Keratinocyte (primary cell): ENCODE measurements around the gene GTF3C1. TPM values are rescaled to one million over a fixed set of nuclear protein-coding genes. Genes with fewer than 3 reads are reported as not detected.

Source experiments
- DNase-seq: peaks from one replicate; pipeline ENCODE4 v3.0.0-alpha.2; 2011; ENCODE audit warnings: low read depth, missing footprints, low spot score
- FAIRE-seq: peaks from 2 replicates; lab custom pipeline; 2011; peaks lifted over from hg19 to GRCh38; lab: Jason Lieb, UNC
- H2AFZ ChIP-seq: 2 replicates; pipeline ENCODE4 v1.6.0; 2012; ENCODE audit warnings: low read length, control low read depth, inconsistent platforms; ENCODE audit not compliant: control insufficient read depth
- H3K27ac ChIP-seq: 2 replicates; pipeline ENCODE4 v1.5.1; 2011; ENCODE audit warnings: low read length; ENCODE audit not compliant: control insufficient read depth, insufficient read depth
- H3K27me3 ChIP-seq: 3 replicates; pipeline ENCODE4 v1.6.0; 2011; ENCODE audit warnings: low read length; ENCODE audit not compliant: control insufficient read depth, insufficient read depth; ENCODE audit errors: extremely low read depth
- H3K36me3 ChIP-seq, 2 experiments: 2 replicates in 1 of 2; 3 replicates in 1 of 2; pipeline ENCODE4 v1.5.1; 2011; ENCODE audit warnings: low read length in 2 of 2, mild to moderate bottlenecking in 1 of 2; ENCODE audit not compliant: control insufficient read depth in 2 of 2, insufficient read depth in 2 of 2; ENCODE audit errors: extremely low read depth in 1 of 2
- H3K4me1 ChIP-seq: 3 replicates; pipeline ENCODE4 v1.5.1; 2011; ENCODE audit warnings: low read length; ENCODE audit not compliant: control insufficient read depth, insufficient read depth; ENCODE audit errors: extremely low read depth
- H3K4me2 ChIP-seq: 3 replicates; pipeline ENCODE4 v1.6.0; 2011; ENCODE audit warnings: low read depth, low read length; ENCODE audit not compliant: control insufficient read depth, insufficient read depth; ENCODE audit errors: extremely low read depth
- H3K4me3 ChIP-seq, 3 experiments: fragments of 200-600 bp in 1 of 3; sonication (generic) in 1 of 3; 2 replicates in 2 of 3; 3 replicates in 1 of 3; pipeline ENCODE4 v1.5.1; 2011 to 2016; ENCODE audit warnings: low read length in 3 of 3, mild to moderate bottlenecking in 3 of 3, control low read depth in 2 of 3, inconsistent platforms in 1 of 3, low read depth in 1 of 3, mixed read lengths in 1 of 3, mixed run types in 1 of 3, moderate library complexity in 1 of 3; ENCODE audit not compliant: control insufficient read depth in 2 of 3, insufficient read depth in 2 of 3; ENCODE audit errors: extremely low read depth in 1 of 3
- H3K79me2 ChIP-seq: 2 replicates; pipeline ENCODE4 v1.6.0; 2012; ENCODE audit warnings: low read length; ENCODE audit not compliant: control insufficient read depth, insufficient read depth
- H3K9ac ChIP-seq: 3 replicates; pipeline ENCODE4 v1.6.0; 2011; ENCODE audit warnings: low read length; ENCODE audit not compliant: control insufficient read depth, insufficient read depth; ENCODE audit errors: extremely low read depth
- H3K9me1 ChIP-seq: 3 replicates; pipeline ENCODE4 v1.6.0; 2011; ENCODE audit warnings: low read length; ENCODE audit not compliant: control insufficient read depth, insufficient read depth; ENCODE audit errors: extremely low read depth
- H3K9me3 ChIP-seq: 2 replicates; pipeline ENCODE4 v1.5.1; 2012; ENCODE audit warnings: low read depth, low read length; ENCODE audit not compliant: control insufficient read depth
- H4K20me1 ChIP-seq: 3 replicates; pipeline ENCODE4 v1.6.0; 2011; ENCODE audit warnings: low read length; ENCODE audit not compliant: control insufficient read depth, insufficient read depth; ENCODE audit errors: extremely low read depth
- CTCF ChIP-seq, 3 experiments: IDR thresholded peaks in 1 of 3; conservative IDR thresholded peaks in 1 of 3; optimal IDR thresholded peaks in 1 of 3; 2 replicates in 2 of 3; 3 replicates in 1 of 3; pipeline versions ENCODE3 to v1.5.1; 2011; ENCODE audit warnings: low read length in 3 of 3, mild to moderate bottlenecking in 3 of 3, moderate library complexity in 2 of 3, control low read depth in 1 of 3, inconsistent platforms in 1 of 3; ENCODE audit not compliant: insufficient read depth in 2 of 3; ENCODE audit errors: extremely low read depth in 1 of 3
- EZH2 ChIP-seq: IDR thresholded peaks from one replicate; pipeline ENCODE4 v1.6.1; 2012; ENCODE audit warnings: inconsistent platforms, mild to moderate bottlenecking, low read length, moderate library complexity
- dilution Hi-C: fragments of 300-500 bp; cut with MboI; formaldehyde crosslinking; loops from one replicate; pipeline ENCODE4 v1.7.0; 2020; ENCODE audit warnings: low sequenced_read_pairs; ENCODE audit not compliant: extremely low pct_ligation_motif_present
- polyA minus RNA-seq, 3 experiments: library from RNA; depleted of rRNA, polyadenylated mRNA; stranded (reverse); fragments of >200 nt; gene quantifications; 1 replicate in 1 of 3; 2 replicates in 1 of 3; 3 replicates in 1 of 3; pipeline ENCODE4 v1.2.3, GENCODE V29; 2011
- polyA plus RNA-seq, 5 experiments: library from polyadenylated mRNA; depleted of rRNA in 3 of 5; stranded (reverse) in 3 of 5; stranded (forward) in 1 of 5; unstranded in 1 of 5; fragments of >200 nt; gene quantifications; 1 replicate in 1 of 5; 2 replicates in 3 of 5; 3 replicates in 1 of 5; pipeline versions ENCODE4 v1.2.1 to v1.2.3, GENCODE V29; 2011 to 2012; ENCODE audit warnings: missing spikeins in 2 of 5, low read depth in 1 of 5, low replicate concordance in 1 of 5

Gene GTF3C1
- polyA plus RNA-seq (23.5 to 33.5 TPM (median 28.3 TPM) in 3 replicates), polyA minus RNA-seq (69.6 to 213 TPM (median 80.1 TPM) in 3 replicates)
- 32.8 TPM for polyA plus RNA-seq (2011; ENCODE audit: low read depth)
- 13.6 and 22.3 TPM in 2 replicates for polyA plus RNA-seq (2011; cell fraction: cytosol; rRNA removed)
- polyA plus RNA-seq (2011; cell fraction: nucleus; rRNA removed) = 138 and 170 TPM in 2 replicates
- 44.8 and 63.8 TPM in 2 replicates for polyA plus RNA-seq (2012; ENCODE audit: low replicate concordance)
- 62.9 TPM for polyA minus RNA-seq (2011; cell fraction: cytosol; rRNA and poly(A)+ RNA removed)
- 180 and 212 TPM in 2 replicates for polyA minus RNA-seq (2011; cell fraction: nucleus; rRNA and poly(A)+ RNA removed)

GRCh38 chr16:27549746-27550581 lies at the start of gene GTF3C1, which contains the start of gene KATNIP:
Gene GTF3C1 (minus strand): TSS chr16:27549913. CDS start chr16:27549890, 23 bp downstream.
Gene KATNIP (plus strand): TSS chr16:27550144. CDS start chr16:27550171, 27 bp downstream.
- H3K9me3 ChIP-seq = no peaks in the 10 kb centered on the region
- DNase-seq = peak; percentile 88
- peak within 1 kb of the TSS; percentile 98 for H2AFZ ChIP-seq
- peaks cover 1 to 3% of the 10 kb centered on the region in 2 experiments for H3K36me3 ChIP-seq
- no peak for TF ChIP-seq EZH2
- TF ChIP-seq CTCF (optimal IDR thresholded peaks at IDR 0.05 in 1 of 3, IDR thresholded peaks at IDR 0.05 in 1 of 3, conservative IDR thresholded peaks at IDR 0.05 in 1 of 3; ENCODE audit: extremely low read depth in 1 of 3, insufficient read depth in 2 of 3, low read length in 3 of 3) = no peak
- peak within 1 kb of the TSS; percentile 96 for H3K9ac ChIP-seq
- H3K9me1 ChIP-seq = peaks cover 3% of the 10 kb centered on the region
- peaks cover 12% of the 10 kb centered on the region for H4K20me1 ChIP-seq
- no peak for FAIRE-seq
- peak within 1 kb of the TSS; percentile 98 for H3K4me2 ChIP-seq
- H3K79me2 ChIP-seq = peaks cover 51% of the 10 kb centered on the region
- H3K27ac ChIP-seq = peak within 1 kb of the TSS; percentile 92
- dilution Hi-C loops = no loop called here
- no peaks in the 10 kb centered on the region for H3K27me3 ChIP-seq
- H3K4me1 ChIP-seq = peaks cover 33% of the 10 kb centered on the region
- H3K4me3 ChIP-seq = peak within 1 kb of the TSS; percentile 70 to 100 (median 100)

GRCh38 chr16:27598931-27599565 lies 49.3 kb upstream of the GTF3C1 start:
- Histone ChIP-seq H2AFZ (no peak overlapping the region), H3K9ac (no peak overlapping the region), H4K20me1 (no peaks in the 10 kb centered on the region), H3K36me3 (peaks cover 0 to 3% of the 10 kb centered on the region in 2 experiments), H3K4me1 (no peaks in the 10 kb centered on the region), H3K9me1 (no peaks in the 10 kb centered on the region), H3K9me3 (no peaks in the 10 kb centered on the region), H3K4me2 (no peak overlapping the region), H3K27ac (no peak overlapping the region), H3K4me3 (no peak overlapping the region), H3K27me3 (no peaks in the 10 kb centered on the region), H3K79me2 (no peaks in the 10 kb centered on the region)
- no peak for TF ChIP-seq CTCF (optimal IDR thresholded peaks at IDR 0.05 in 1 of 3, IDR thresholded peaks at IDR 0.05 in 1 of 3, conservative IDR thresholded peaks at IDR 0.05 in 1 of 3; ENCODE audit: extremely low read depth in 1 of 3, insufficient read depth in 2 of 3, low read length in 3 of 3)
- TF ChIP-seq EZH2 = no peak
- FAIRE-seq = no peak
- DNase-seq = no peak
- dilution Hi-C loops = no loop called here
